ENCODE measurements around the gene ATG5.

DNA sequence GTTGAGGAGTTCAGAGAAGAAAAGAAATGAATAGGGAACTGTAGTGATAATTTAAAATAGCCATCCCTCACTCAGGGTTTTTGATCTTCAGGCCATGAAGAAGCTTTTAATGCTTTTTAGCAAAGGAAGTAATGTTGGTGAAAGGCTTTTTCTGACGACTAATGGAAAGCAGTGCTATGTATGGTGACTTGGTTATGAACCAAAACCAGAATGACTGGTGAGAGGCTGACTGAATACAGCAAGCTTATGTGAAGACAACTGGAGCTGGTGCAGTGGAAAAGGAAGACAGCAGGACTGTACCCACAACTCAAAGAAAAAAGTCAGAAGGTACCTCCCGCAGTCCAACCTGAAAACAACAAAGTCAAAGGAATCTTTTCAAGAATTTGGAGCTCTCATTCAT lies 120.6 kb downstream of the ATG5 start:
- no peak for TF ChIP-seq TCF7L2 (IDR thresholded peaks at IDR 0.05; ENCODE audit: borderline replicate concordance, low read depth, low read length)
- TF ChIP-seq ZFP41 (tag by site-specific recombination; IDR thresholded peaks at IDR 0.05; ENCODE audit: borderline replicate concordance) = no peak
- TF ChIP-seq, protein P1, sequence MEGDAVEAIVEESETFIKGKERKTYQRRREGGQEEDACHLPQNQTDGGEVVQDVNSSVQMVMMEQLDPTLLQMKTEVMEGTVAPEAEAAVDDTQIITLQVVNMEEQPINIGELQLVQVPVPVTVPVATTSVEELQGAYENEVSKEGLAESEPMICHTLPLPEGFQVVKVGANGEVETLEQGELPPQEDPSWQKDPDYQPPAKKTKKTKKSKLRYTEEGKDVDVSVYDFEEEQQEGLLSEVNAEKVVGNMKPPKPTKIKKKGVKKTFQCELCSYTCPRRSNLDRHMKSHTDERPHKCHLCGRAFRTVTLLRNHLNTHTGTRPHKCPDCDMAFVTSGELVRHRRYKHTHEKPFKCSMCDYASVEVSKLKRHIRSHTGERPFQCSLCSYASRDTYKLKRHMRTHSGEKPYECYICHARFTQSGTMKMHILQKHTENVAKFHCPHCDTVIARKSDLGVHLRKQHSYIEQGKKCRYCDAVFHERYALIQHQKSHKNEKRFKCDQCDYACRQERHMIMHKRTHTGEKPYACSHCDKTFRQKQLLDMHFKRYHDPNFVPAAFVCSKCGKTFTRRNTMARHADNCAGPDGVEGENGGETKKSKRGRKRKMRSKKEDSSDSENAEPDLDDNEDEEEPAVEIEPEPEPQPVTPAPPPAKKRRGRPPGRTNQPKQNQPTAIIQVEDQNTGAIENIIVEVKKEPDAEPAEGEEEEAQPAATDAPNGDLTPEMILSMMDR (tag by site-specific recombination; IDR thresholded peaks at IDR 0.05) = no peak

All from HEK293 (cell line).